HT1080 (cell line): ENCODE results near the gene RNF19B. TPM values are rescaled to one million over a fixed set of nuclear protein-coding genes. Genes with fewer than 3 reads are reported as not detected.

Experiments
- DNase-seq: peaks from one replicate; pipeline ENCODE4 v3.0.0-alpha.2; 2015; ENCODE audit warnings: low read depth
- total RNA-seq: library from RNA; depleted of rRNA; stranded (reverse); fragments of >200 nt; shearing (Covaris generic); gene quantifications from 2 replicates; pipeline ENCODE4 v1.2.3, GENCODE V29; 2014

RNF19B gene
- total RNA-seq, 1 experiment from 2014 or later, result 27.0 TPM

GRCh38 chr1:32902535-32902920 is 62.1 kb downstream of the RNF19B start:
- no peak for DNase-seq

- DNase-seq, result no peak
Measured at GRCh38 chr1:32901823-32902534, 62.6 kb downstream of the RNF19B start.

- no peak for DNase-seq
Measured at GRCh38 chr1:32900956-32901822, 63.4 kb downstream of the RNF19B start, which contains the start of gene TMEM54. TMEM54 (minus strand) TSS chr1:32901389; CDS start chr1:32901238, 151 bp downstream.

GRCh38 chr1:32900371-32900955 is 64.1 kb downstream of the RNF19B start:
- no peak for DNase-seq

- DNase-seq, result no peak
Measured at GRCh38 chr1:32899586-32900296, 64.9 kb downstream of the RNF19B start.

- DNase-seq, result no peak
Measured at GRCh38 chr1:32898958-32899357, 65.7 kb downstream of the RNF19B start.

- DNase-seq, result no peak
Measured at GRCh38 chr1:32898056-32898455, 66.6 kb downstream of the RNF19B start.

- no peak for DNase-seq
Measured at GRCh38 chr1:32897082-32898049, 67.2 kb downstream of the RNF19B start.

- DNase-seq, result no peak
Measured at GRCh38 chr1:32896451-32896850, 68.2 kb downstream of the RNF19B start.

GRCh38 chr1:32895325-32896215 is 69.0 kb downstream of the RNF19B start:
- DNase-seq, result no peak

- DNase-seq, result no peak
Measured at GRCh38 chr1:32894681-32895080, 69.9 kb downstream of the RNF19B start.

GRCh38 chr1:32894019-32894600 is 70.5 kb downstream of the RNF19B start:
- no peak for DNase-seq

GRCh38 chr1:32893198-32894018 is 71.2 kb downstream of the RNF19B start:
- DNase-seq, result no peak

- no peak for DNase-seq
Measured at GRCh38 chr1:32892368-32893197, 72.0 kb downstream of the RNF19B start.

- DNase-seq, result no peak
Measured at GRCh38 chr1:32891630-32892029, 73.0 kb downstream of the RNF19B start.

GRCh38 chr1:32891241-32891570 is 73.4 kb downstream of the RNF19B start:
- no peak for DNase-seq
